Measurements from ENCODE around the gene BRD3. TPM values are rescaled to one million over a fixed set of nuclear protein-coding genes. Genes with fewer than 3 reads are reported as not detected.
A peak's percentile ranks its signal among the peaks of the same experiment; 100 is the strongest.

Gene BRD3
- total RNA-seq, 2 experiments from 2014 or later: 33.8 to 39.2 TPM

DNA sequence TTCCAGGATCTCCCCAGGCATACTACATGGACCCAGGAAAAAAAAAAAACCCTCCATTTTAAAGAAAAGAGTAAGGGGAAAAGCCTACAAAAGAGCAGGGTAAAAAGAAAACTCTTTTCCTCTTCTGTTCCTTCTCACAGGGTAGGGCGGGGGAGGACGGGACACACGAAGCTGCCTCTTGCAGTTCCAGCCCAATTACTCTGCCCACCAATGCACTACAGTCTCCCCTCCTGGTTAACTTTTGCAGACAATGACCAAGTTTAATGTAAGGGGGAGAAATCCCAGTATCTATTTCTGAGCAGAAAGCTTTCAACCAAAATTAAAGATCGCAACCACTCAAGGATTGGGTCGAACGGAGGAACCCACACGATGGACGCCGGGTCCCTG is 1.3 kb downstream of the BRD3 start:
- H3K27ac Mint-ChIP-seq: peak overlapping the region; percentile 96
- ChIA-PET POLR2A (interaction anchor here (2.1 kb wide), 1 partner anchor 69 kb away, joined by 12 read pairs; the partner anchor contains the start of gene WDR5), CTCF (interaction anchor here (0.7 to 1.6 kb wide), 2 partner anchors 40 to 1006 kb away, joined by 3 read pairs; no protein-coding TSS in a partner anchor)
- ATAC-seq (no peak), DNase-seq (peak; percentile 47)
- no peaks in the 10 kb centered on the region for H3K9me3 Mint-ChIP-seq (ENCODE audit: low read depth)
- no peaks in the 10 kb centered on the region for H3K36me3 Mint-ChIP-seq (ENCODE audit: low read depth)
- H3K27me3 Mint-ChIP-seq: peaks cover 11% of the 10 kb centered on the region
- peaks cover 34% of the 10 kb centered on the region for H3K4me1 Mint-ChIP-seq
- intact Hi-C loops (cut with DNase I, micrococcal nuclease): loop anchor here (1.0 to 10.0 kb wide), 12 partner anchors 260 to 1841 kb away; partner anchors contain the start of genes RXRA (in 2 of the 2), CACFD1 (in 1 of the 2), CAMSAP1 (in 1 of the 2) and MED22 (in 1 of the 2)
- peak overlapping the region; percentile 85 for H3K4me3 Mint-ChIP-seq

DNA sequence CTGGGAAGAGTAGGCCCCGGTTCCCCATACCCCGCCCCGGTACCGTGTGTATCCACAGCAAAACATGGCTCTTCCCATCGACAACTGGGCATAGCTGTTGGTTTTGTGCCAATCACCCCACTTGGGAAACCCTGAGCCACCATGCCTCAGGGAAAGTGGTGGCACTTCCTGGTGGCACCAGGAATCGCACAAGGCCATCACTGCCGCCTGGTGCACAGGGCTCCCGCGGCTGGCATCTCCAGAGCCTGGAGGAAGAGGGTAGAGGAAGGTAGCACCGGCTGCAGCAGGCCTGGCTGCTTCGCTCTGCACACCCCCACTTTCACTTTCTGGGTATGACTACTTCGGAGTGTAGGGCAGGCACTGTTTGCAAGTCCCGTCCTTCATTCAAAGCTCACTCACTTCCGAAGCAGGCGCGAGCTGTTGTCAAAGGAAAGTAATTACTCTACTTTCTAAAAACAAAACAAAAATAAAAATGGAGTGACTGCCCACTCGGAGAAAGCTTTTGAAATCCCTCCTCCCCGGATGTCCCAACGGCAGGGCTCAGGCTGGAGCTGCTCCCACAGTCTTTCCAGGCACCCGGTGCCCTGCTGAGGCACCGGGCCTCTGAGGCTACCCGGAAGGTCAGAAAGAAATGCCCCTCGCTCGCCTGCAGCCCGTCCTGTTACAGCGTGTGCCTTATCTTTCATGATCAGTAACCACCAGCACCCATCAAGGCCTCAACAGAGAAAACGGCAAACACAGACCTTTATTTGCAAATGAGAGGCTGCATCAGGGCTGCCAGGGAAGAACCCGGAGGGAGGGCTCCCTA is 2.0 kb downstream of the BRD3 start:
- H3K36me3 Mint-ChIP-seq (ENCODE audit: low read depth): no peaks in the 10 kb centered on the region
- no peaks in the 10 kb centered on the region for H3K9me3 Mint-ChIP-seq (ENCODE audit: low read depth)
- peak overlapping the region; percentile 85 for H3K4me3 Mint-ChIP-seq
- peak; percentile 72 for ATAC-seq
- ChIA-PET POLR2A (interaction anchor here (1.0 to 2.1 kb wide), 2 partner anchors 40 to 70 kb away, joined by 3 to 12 read pairs; partner anchors contain the start of gene WDR5), CTCF (interaction anchor here (0.6 to 1.6 kb wide), 3 partner anchors 40 to 1987 kb away, joined by 3 read pairs; partner anchors contain the start of gene BRD3OS)
- intact Hi-C loops (cut with DNase I, micrococcal nuclease): loop anchor here (1.0 to 10.0 kb wide), 12 partner anchors 260 to 1841 kb away; partner anchors contain the start of genes RXRA (in 2 of the 2), CACFD1 (in 1 of the 2), CAMSAP1 (in 1 of the 2) and MED22 (in 1 of the 2)
- peak; percentile 87 for DNase-seq
- peak overlapping the region; percentile 96 for H3K27ac Mint-ChIP-seq
- peaks cover 38% of the 10 kb centered on the region for H3K4me1 Mint-ChIP-seq
- H3K27me3 Mint-ChIP-seq: peaks cover 6% of the 10 kb centered on the region

- POLR2A ChIA-PET: no interaction called here
- H3K27me3 Mint-ChIP-seq: no peaks in the 10 kb centered on the region
- H3K4me1 Mint-ChIP-seq: peaks cover 48% of the 10 kb centered on the region
- no peak for DNase-seq
- CTCF ChIA-PET: no interaction called here
- intact Hi-C loops (cut with DNase I, micrococcal nuclease): loop anchor here (5.0 to 10.0 kb wide), 11 partner anchors 263 to 1843 kb away; partner anchors contain the start of genes CACFD1 (in 1 of the 2), CAMSAP1 (in 1 of the 2), MED22 (in 1 of the 2) and MRPS2 (in 1 of the 2)
- H3K4me3 Mint-ChIP-seq: no peak overlapping the region
- no peak for ATAC-seq
- no peaks in the 10 kb centered on the region for H3K36me3 Mint-ChIP-seq (ENCODE audit: low read depth)
- H3K27ac Mint-ChIP-seq: no peak overlapping the region
- H3K9me3 Mint-ChIP-seq (ENCODE audit: low read depth): no peaks in the 10 kb centered on the region
Measured at GRCh38 chr9:134064711-134065110, 3.1 kb downstream of the BRD3 start.

DNA sequence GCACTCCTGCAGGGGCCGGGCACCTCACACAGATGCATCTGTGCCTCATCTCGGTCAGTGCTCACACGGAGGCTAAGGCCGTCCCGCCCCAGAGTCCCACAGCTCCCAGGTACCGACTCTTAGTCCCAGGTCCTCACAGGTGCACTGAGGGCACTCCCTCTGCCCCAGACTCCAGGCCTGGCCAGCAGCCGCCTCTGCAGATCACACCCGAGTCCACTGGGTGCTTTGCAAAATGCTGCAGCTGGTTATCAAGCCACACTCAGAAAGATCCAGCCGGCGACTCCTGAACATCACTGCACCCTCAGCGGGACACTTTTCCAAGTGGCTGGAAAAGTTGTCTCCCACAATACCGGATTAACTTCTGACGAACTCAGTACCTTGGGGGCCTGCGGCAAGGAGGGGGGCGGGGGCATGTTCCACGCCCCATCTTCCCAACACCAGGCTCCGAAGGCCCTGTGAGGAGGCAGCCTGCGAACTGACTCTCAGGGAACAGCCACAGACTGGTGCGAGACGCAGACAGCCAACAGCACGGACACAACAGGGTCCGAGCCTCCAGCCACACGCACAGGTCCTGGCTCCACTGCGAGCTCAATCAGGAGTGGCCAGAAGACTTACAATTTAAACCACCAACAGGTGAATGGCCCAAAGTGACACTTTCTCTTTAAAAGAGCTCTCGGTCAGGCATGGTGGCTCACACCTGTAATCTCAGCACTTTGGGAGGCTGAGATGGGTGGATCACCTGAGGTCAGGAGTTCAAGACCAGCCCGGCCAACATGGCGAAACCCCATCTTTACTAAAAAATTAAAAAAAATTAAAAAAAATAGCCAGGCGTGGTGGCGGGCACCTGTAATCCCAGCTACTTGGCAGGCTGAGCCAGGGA is 4.0 kb downstream of the BRD3 start:
- DNase-seq: no peak
- intact Hi-C loops (cut with DNase I, micrococcal nuclease): loop anchor here in 1 of 2 experiments (10.0 kb wide), 1 partner anchor 709 kb away; the partner anchor contains the start of genes SURF1 and SURF2

DNA sequence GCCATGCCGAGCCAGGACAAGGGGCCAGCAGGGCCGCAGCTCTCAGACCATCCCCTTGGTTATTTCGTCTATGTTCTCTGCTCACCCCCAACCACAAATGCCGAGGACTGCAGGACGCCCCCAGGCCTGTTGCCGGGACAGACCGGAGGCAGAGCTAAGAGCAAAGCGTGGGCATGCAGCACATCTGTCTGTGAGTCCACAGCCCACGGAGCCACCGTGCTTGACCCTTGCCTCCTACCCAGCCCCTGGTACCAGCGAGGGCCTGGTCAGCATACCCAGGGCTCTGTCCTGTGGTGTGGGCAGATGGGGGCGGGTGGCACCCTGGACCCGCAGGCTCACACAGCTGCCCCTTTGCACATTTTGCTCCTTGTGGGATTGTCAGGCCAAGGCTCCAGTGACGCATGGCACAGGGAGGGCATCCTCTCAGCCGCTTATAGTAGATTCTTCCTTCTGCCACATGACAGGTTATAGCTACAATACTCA is 4.7 kb downstream of the BRD3 start:
- ATAC-seq (no peak), DNase-seq (no peak)
- Mint-ChIP-seq H3K9me3 (ENCODE audit: low read depth) (no peaks in the 10 kb centered on the region), H3K27me3 (no peaks in the 10 kb centered on the region), H3K27ac (no peak overlapping the region), H3K36me3 (ENCODE audit: low read depth) (no peaks in the 10 kb centered on the region), H3K4me3 (no peak overlapping the region), H3K4me1 (peaks cover 44% of the 10 kb centered on the region)
- intact Hi-C loops (cut with DNase I, micrococcal nuclease): loop anchor here in 1 of 2 experiments (10.0 kb wide), 1 partner anchor 708 kb away; the partner anchor contains the start of genes SURF1 and SURF2
- CTCF ChIA-PET: interaction anchor here (0.7 to 0.9 kb wide), 2 partner anchors 37 to 100 kb away, joined by 3 read pairs; no protein-coding TSS in a partner anchor
- POLR2A ChIA-PET: no interaction called here

More for the DNA sequence above, 4.0 kb downstream of the BRD3 start:
- H3K4me3 Mint-ChIP-seq: no peak overlapping the region
- H3K36me3 Mint-ChIP-seq (ENCODE audit: low read depth): no peaks in the 10 kb centered on the region
- no peak for ATAC-seq
- ChIA-PET CTCF (interaction anchor here (0.7 to 0.9 kb wide), 2 partner anchors 38 to 100 kb away, joined by 3 read pairs; no protein-coding TSS in a partner anchor), POLR2A (no interaction called here)
- H3K27ac Mint-ChIP-seq: no peak overlapping the region
- peaks cover 45% of the 10 kb centered on the region for H3K4me1 Mint-ChIP-seq
- no peaks in the 10 kb centered on the region for H3K9me3 Mint-ChIP-seq (ENCODE audit: low read depth)
- no peaks in the 10 kb centered on the region for H3K27me3 Mint-ChIP-seq

DNA sequence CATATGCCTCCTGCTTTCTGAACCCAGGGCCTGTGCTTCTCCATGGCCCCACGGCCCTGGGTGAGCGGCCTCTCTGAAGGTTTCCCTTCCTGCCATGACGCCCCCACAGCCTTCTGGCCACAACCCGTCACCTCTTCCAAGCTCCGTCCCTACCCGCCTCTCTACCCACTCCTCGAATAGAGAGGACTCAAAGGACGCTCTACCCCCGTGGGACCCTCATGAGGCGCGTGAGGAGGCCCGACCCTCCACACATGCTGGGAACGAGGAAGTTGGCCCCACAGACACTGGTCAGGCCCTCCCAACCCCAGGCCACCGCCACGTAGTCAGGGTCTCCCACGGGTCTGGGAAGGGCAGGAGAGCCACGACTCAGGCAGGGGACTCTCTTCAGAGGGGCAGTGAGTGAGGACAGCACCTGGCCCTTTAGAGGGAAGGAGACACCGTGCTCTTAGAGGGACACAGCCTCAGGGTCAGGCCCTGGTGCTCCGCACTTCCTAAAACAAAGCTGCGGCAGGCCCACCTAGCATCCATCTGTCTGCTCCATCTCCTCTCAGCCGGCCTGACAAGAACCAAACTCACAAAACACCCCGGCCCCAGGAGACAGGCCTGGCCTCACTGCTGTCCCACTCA is 5.3 kb downstream of the BRD3 start:
- no peaks in the 10 kb centered on the region for H3K9me3 Mint-ChIP-seq (ENCODE audit: low read depth)
- H3K27ac Mint-ChIP-seq: no peak overlapping the region
- peaks cover 44% of the 10 kb centered on the region for H3K4me1 Mint-ChIP-seq
- ATAC-seq: no peak
- H3K27me3 Mint-ChIP-seq: no peaks in the 10 kb centered on the region
- ChIA-PET CTCF (no interaction called here), POLR2A (no interaction called here)
- no peak overlapping the region for H3K4me3 Mint-ChIP-seq
- no peaks in the 10 kb centered on the region for H3K36me3 Mint-ChIP-seq (ENCODE audit: low read depth)
- no peak for DNase-seq
- intact Hi-C loops (cut with DNase I, micrococcal nuclease): loop anchor here in 1 of 2 experiments (10.0 kb wide), 1 partner anchor 708 kb away; the partner anchor contains the start of genes SURF1 and SURF2

GRCh38 chr9:134061688-134062371 is 6.0 kb downstream of the BRD3 start:
- ATAC-seq (no peak), DNase-seq (no peak)
- H3K9me3 Mint-ChIP-seq (ENCODE audit: low read depth): no peaks in the 10 kb centered on the region
- ChIA-PET CTCF (no interaction called here), POLR2A (no interaction called here)
- H3K4me3 Mint-ChIP-seq: no peak overlapping the region
- intact Hi-C loops (cut with DNase I, micrococcal nuclease): loop anchor here in 1 of 2 experiments (10.0 kb wide), 1 partner anchor 707 kb away; the partner anchor contains the start of genes SURF1 and SURF2
- no peak overlapping the region for H3K27ac Mint-ChIP-seq
- peaks cover 47% of the 10 kb centered on the region for H3K4me1 Mint-ChIP-seq
- H3K27me3 Mint-ChIP-seq: no peaks in the 10 kb centered on the region
- no peaks in the 10 kb centered on the region for H3K36me3 Mint-ChIP-seq (ENCODE audit: low read depth)

DNA sequence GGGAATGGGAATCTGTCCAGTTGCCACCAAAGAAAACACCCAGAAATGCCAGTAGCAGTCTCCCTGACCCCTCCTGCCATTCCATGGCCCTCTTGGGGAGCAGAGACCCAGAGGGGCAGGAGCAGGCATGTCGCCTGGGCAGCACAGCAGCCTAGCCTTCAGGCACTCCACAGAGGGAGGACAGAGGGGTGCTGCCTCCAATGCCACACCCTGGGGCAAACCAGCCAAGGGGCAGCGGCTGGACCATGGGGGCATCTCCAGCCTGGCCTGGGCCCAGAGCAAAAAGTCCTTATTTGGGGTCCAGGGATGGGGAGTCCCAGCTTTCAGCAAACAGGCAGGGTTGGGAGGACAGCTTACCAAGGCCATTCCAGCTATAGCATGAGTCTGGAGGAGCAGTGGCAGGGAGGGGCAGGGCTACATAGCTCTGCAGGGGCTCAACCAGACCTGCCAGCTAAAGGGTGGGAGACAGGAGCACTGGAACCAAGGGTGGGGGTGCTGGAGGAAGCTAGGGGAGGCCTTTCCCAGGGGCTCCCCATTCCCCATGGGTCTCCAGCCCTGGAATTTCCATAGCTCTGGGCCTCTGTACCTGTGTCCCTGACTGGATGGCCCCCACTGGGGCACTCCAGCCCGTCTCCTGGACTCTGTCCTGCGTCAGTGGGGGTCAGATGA is 6.7 kb downstream of the BRD3 start:
- peaks cover 50% of the 10 kb centered on the region for H3K4me1 Mint-ChIP-seq
- intact Hi-C loops (cut with DNase I, micrococcal nuclease): loop anchor here in 1 of 2 experiments (10.0 kb wide), 1 partner anchor 706 kb away; the partner anchor contains the start of genes SURF1 and SURF2

DNA sequence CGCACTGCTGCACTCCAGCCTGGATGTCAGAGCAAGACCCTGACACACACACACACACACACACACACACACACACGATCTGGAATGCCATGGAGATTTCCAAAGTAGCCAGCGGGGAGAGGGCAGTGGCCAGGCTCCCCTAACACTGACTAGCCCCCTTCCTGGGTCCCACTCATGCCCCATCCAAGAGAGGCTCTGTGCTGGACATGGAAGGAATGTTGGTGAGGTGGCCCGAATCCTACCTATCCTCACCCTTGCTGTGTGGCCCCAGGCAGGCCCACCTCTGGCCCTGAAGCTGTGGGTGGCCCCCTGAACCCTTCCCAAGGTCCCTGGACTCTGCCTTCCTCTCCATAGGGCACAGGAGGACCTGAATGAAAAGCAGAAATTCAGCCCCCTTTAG is 7.3 kb downstream of the BRD3 start:
- CTCF ChIA-PET: no interaction called here

More for the DNA sequence above, 6.7 kb downstream of the BRD3 start:
- no peaks in the 10 kb centered on the region for H3K27me3 Mint-ChIP-seq
- ATAC-seq: no peak
- no peaks in the 10 kb centered on the region for H3K9me3 Mint-ChIP-seq (ENCODE audit: low read depth)
- POLR2A ChIA-PET: no interaction called here
- no peaks in the 10 kb centered on the region for H3K36me3 Mint-ChIP-seq (ENCODE audit: low read depth)
- H3K4me3 Mint-ChIP-seq: no peak overlapping the region
- H3K27ac Mint-ChIP-seq: no peak overlapping the region
- CTCF ChIA-PET: no interaction called here
- DNase-seq: no peak

More for the DNA sequence above, 7.3 kb downstream of the BRD3 start:
- ATAC-seq (no peak), DNase-seq (no peak)
- POLR2A ChIA-PET: interaction anchor here (0.6 kb wide), 1 partner anchor 35 kb away, joined by 5 read pairs; no protein-coding TSS in a partner anchor
- Mint-ChIP-seq H3K4me3 (no peak overlapping the region), H3K4me1 (peaks cover 45% of the 10 kb centered on the region), H3K27me3 (no peaks in the 10 kb centered on the region), H3K36me3 (ENCODE audit: low read depth) (no peaks in the 10 kb centered on the region), H3K27ac (no peak overlapping the region), H3K9me3 (ENCODE audit: low read depth) (no peaks in the 10 kb centered on the region)
- intact Hi-C loops (cut with DNase I, micrococcal nuclease): loop anchor here in 1 of 2 experiments (10.0 kb wide), 1 partner anchor 706 kb away; the partner anchor contains the start of genes SURF1 and SURF2
